Spleen (tissue), 7 donors: Measurements from ENCODE around the gene ADM2.

ENCODE experiments used
- CTCF ChIP-seq, 11 experiments: fragments of 200-600 bp in 7 of 11; fragments of 450-650 bp in 4 of 11; sonication (generic) in 4 of 11; IDR thresholded peaks in 8 of 11; conservative IDR thresholded peaks in 3 of 11; 1 replicate in 7 of 11; 2 replicates in 4 of 11; pipeline versions ENCODE4 v1.4.0 to v1.8.0; 2016 to 2021; ENCODE audit warnings: antibody characterized with exemption in 11 of 11, inconsistent platforms in 4 of 11, mild to moderate bottlenecking in 1 of 11
- POLR2A ChIP-seq, 3 donors: fragments of 450-650 bp; IDR thresholded peaks; one replicate each; pipeline ENCODE4 v1.5.1; 2017; ENCODE audit warnings: antibody characterized with exemption in 3 of 3, mild to moderate bottlenecking in 1 of 3
- POLR2AphosphoS5 ChIP-seq, 3 donors: sonication (generic); formaldehyde crosslinking; IDR thresholded peaks; one replicate each; pipeline ENCODE4 v1.5.1; 2017; ENCODE audit warnings: antibody characterized with exemption in 3 of 3
- donor health status: DM: no; HTN: no; CAD: no; lungs with moderate emphysema.
- donor health status: DM: no; HTN: no; CAD: no.
- donor health status: DM: no; HTN: no; CAD: no.

- TF ChIP-seq CTCF (IDR thresholded peaks at IDR 0.05 in 8 of 11, conservative IDR thresholded peaks at IDR 0.05 in 3 of 11) (no peak), POLR2A (IDR thresholded peaks at IDR 0.05) (no peak), POLR2AphosphoS5 (IDR thresholded peaks at IDR 0.05) (no peak)
These were observed 44.5 kb upstream of the ADM2 start for GRCh38 chr22:50436841-50437341.
